NCI-H2227 (cell line): ENCODE data around the gene GDPD4.

Source experiments
- DNase-seq: peaks from one replicate; lab custom pipeline; 2025; ENCODE audit not compliant: unreplicated experiment; lab: John Stamatoyannopoulos, UW

Gene GDPD4

GRCh38 chr11:77176996-77177395 is 124.5 kb downstream of the GDPD4 start:
- DNase-seq: no peak

- DNase-seq: no peak
Measured at GRCh38 chr11:77175869-77176539, 125.5 kb downstream of the GDPD4 start.

GRCh38 chr11:77175021-77175842 is 126.3 kb downstream of the GDPD4 start:
- no peak for DNase-seq

GRCh38 chr11:77174559-77174958 is 126.9 kb downstream of the GDPD4 start:
- no peak for DNase-seq

GRCh38 chr11:77173494-77173893 is 128.0 kb downstream of the GDPD4 start:
- DNase-seq: no peak

- DNase-seq: no peak
Measured at GRCh38 chr11:77172666-77172982, 128.9 kb downstream of the GDPD4 start.

- DNase-seq: peak; percentile 60
Measured at GRCh38 chr11:77171885-77172665, 129.4 kb downstream of the GDPD4 start.

GRCh38 chr11:77171254-77171653 is 130.2 kb downstream of the GDPD4 start:
- no peak for DNase-seq

GRCh38 chr11:77170107-77170506 is 131.4 kb downstream of the GDPD4 start:
- no peak for DNase-seq

GRCh38 chr11:77167791-77168190 is 133.7 kb downstream of the GDPD4 start:
- DNase-seq: no peak

GRCh38 chr11:77167111-77167626 is 134.3 kb downstream of the GDPD4 start:
- DNase-seq: no peak
